Measurements from ENCODE around the gene LGI4. TPM values are rescaled to one million over a fixed set of nuclear protein-coding genes. Genes with fewer than 3 reads are reported as not detected.

LGI4 gene
- total and polyA plus RNA-seq, 2 experiments from 2014 or later, result 3.4 to 4.3 TPM

GRCh38 chr19:35081201-35081600 is 53.7 kb downstream of the LGI4 start:
- ATAC-seq (no peak), DNase-seq (ENCODE audit: low spot score) (no peak)
- no peak overlapping the region for H3K27ac Mint-ChIP-seq
- Histone ChIP-seq H3K4me3 (no peak overlapping the region), H3K4me2 (no peak overlapping the region), H3K79me2 (replicated peaks; ENCODE audit: insufficient read depth) (no peaks in the 10 kb centered on the region), H3K36me3 (ENCODE audit: insufficient read depth) (no peaks in the 10 kb centered on the region; the same call in 1 of the 2 replicates), H2AFZ (no peak overlapping the region), H3K27ac (ENCODE audit: low read depth) (no peak overlapping the region), H3F3A (replicated peaks; ENCODE audit: low read depth) (no peaks in the 10 kb centered on the region), H3K27me3 (ENCODE audit: insufficient read depth) (no peaks in the 10 kb centered on the region), H3K9me2 (ENCODE audit: insufficient read depth) (no peaks in the 10 kb centered on the region), H3K4me1 (ENCODE audit: insufficient read depth) (no peaks in the 10 kb centered on the region), H4K20me1 (replicated peaks; ENCODE audit: insufficient read depth) (no peaks in the 10 kb centered on the region)
- H3K36me3 Mint-ChIP-seq (ENCODE audit: low read depth), result peaks cover 3% of the 10 kb centered on the region; the same call in 2 of the 3 replicates
- peaks cover 25% of the 10 kb centered on the region for H3K27me3 Mint-ChIP-seq (ENCODE audit: insufficient read depth, low read depth, poor library complexity)
- peaks cover 6% of the 10 kb centered on the region; the same call in 2 of the 3 replicates for H3K4me1 Mint-ChIP-seq
- TF ChIP-seq, protein P1, sequence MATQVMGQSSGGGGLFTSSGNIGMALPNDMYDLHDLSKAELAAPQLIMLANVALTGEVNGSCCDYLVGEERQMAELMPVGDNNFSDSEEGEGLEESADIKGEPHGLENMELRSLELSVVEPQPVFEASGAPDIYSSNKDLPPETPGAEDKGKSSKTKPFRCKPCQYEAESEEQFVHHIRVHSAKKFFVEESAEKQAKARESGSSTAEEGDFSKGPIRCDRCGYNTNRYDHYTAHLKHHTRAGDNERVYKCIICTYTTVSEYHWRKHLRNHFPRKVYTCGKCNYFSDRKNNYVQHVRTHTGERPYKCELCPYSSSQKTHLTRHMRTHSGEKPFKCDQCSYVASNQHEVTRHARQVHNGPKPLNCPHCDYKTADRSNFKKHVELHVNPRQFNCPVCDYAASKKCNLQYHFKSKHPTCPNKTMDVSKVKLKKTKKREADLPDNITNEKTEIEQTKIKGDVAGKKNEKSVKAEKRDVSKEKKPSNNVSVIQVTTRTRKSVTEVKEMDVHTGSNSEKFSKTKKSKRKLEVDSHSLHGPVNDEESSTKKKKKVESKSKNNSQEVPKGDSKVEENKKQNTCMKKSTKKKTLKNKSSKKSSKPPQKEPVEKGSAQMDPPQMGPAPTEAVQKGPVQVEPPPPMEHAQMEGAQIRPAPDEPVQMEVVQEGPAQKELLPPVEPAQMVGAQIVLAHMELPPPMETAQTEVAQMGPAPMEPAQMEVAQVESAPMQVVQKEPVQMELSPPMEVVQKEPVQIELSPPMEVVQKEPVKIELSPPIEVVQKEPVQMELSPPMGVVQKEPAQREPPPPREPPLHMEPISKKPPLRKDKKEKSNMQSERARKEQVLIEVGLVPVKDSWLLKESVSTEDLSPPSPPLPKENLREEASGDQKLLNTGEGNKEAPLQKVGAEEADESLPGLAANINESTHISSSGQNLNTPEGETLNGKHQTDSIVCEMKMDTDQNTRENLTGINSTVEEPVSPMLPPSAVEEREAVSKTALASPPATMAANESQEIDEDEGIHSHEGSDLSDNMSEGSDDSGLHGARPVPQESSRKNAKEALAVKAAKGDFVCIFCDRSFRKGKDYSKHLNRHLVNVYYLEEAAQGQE (IDR thresholded peaks at IDR 0.05; ENCODE audit: unreplicated experiment), result no peak
- TF ChIP-seq JUNB (IDR thresholded peaks at IDR 0.05; ENCODE audit: unreplicated experiment) (no peak), ZNF462 (CRISPR knock-in tag; IDR thresholded peaks at IDR 0.05) (no peak)
- TF ChIP-seq, protein P2, sequence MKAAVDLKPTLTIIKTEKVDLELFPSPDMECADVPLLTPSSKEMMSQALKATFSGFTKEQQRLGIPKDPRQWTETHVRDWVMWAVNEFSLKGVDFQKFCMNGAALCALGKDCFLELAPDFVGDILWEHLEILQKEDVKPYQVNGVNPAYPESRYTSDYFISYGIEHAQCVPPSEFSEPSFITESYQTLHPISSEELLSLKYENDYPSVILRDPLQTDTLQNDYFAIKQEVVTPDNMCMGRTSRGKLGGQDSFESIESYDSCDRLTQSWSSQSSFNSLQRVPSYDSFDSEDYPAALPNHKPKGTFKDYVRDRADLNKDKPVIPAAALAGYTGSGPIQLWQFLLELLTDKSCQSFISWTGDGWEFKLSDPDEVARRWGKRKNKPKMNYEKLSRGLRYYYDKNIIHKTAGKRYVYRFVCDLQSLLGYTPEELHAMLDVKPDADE (IDR thresholded peaks at IDR 0.05), result no peak
- no peak overlapping the region for H3K4me3 Mint-ChIP-seq
- H3K9me3 Mint-ChIP-seq, result peaks cover 4% of the 10 kb centered on the region; the same call in 2 of the 3 replicates

Data from GM23338 (cell line).